IMR-90 (cell line): Measurements from ENCODE around the gene LGI4. TPM values are rescaled to one million over a fixed set of nuclear protein-coding genes. Genes with fewer than 3 reads are reported as not detected.
"Not testable (repeated sequence)": the region's sequence is repeated elsewhere in the genome, so short reads cannot be mapped to it uniquely, and the experiment has no call there.

Experiments used
- ATAC-seq: fragments of 200-7000 bp; cut with Tn5 transposase; 2 replicates; pipeline ENCODE4 v1.9.1; 2020; ENCODE audit warnings: low read depth, mild to moderate bottlenecking, moderate library complexity
- BruUV-seq: library from RNA; stranded (reverse); fragments of 400-500 nt; replicated peaks from 2 replicates; lab custom pipeline; 2021; lab: Mats Ljungman, UMichigan
- CTCF ChIA-PET: fragments of 300-600 bp; formaldehyde crosslinking; extraction: SDS; loops from one replicate; lab custom pipeline; 2021; ENCODE audit warnings: antibody characterized with exemption; lab: Yijun Ruan, JAX
- POLR2A ChIA-PET: fragments of 300-600 bp; sonication (Branson Sonifier 250); formaldehyde crosslinking; loops from one replicate; lab custom pipeline; 2022; ENCODE audit warnings: antibody characterized with exemption; ENCODE audit not compliant: unreplicated experiment; lab: Charles Lee
- DNase-seq: peaks from one replicate; pipeline ENCODE4 v3.0.0; 2013
- H2AFZ ChIP-seq: replicated peaks from 2 replicates; pipeline ENCODE3; 2013; ENCODE audit warnings: low read length, mild to moderate bottlenecking; ENCODE audit not compliant: poor library complexity
- H2AK5ac ChIP-seq: 2 replicates; pipeline ENCODE4 v1.6.1; 2013; ENCODE audit warnings: low read depth, low read length, inconsistent platforms
- H2AK9ac ChIP-seq: replicated peaks from 2 replicates; pipeline ENCODE3; 2013; ENCODE audit warnings: mild to moderate bottlenecking, low read depth, low read length, moderate library complexity; ENCODE audit not compliant: poor library complexity
- H2BK120ac ChIP-seq: 2 replicates; pipeline ENCODE4 v1.6.1; 2013; ENCODE audit warnings: low read depth, low read length, inconsistent platforms
- H2BK15ac ChIP-seq: 3 replicates; pipeline ENCODE4 v1.6.1; 2013; ENCODE audit warnings: low read depth, low read length, inconsistent platforms
- H2BK20ac ChIP-seq: 2 replicates; pipeline ENCODE4 v1.6.1; 2013; ENCODE audit warnings: low read depth, mild to moderate bottlenecking, inconsistent platforms, low read length, moderate library complexity
- H2BK5ac ChIP-seq: 2 replicates; pipeline ENCODE4 v1.6.1; 2013; ENCODE audit warnings: mild to moderate bottlenecking, low read depth, low read length, inconsistent platforms; ENCODE audit not compliant: poor library complexity, severe bottlenecking
- H3K14ac ChIP-seq: replicated peaks from 2 replicates; pipeline ENCODE4 v1.6.1; 2013; ENCODE audit warnings: low read depth, low read length, inconsistent platforms
- H3K18ac ChIP-seq: 2 replicates; pipeline ENCODE4 v1.6.1; 2013; ENCODE audit warnings: low read depth, low read length, control low read depth
- H3K23ac ChIP-seq: 2 replicates; pipeline ENCODE4 v1.6.1; 2013; ENCODE audit warnings: low read depth, low read length, inconsistent platforms
- H3K27ac ChIP-seq: 2 replicates; pipeline ENCODE4 v1.5.1; 2013; ENCODE audit warnings: mild to moderate bottlenecking, control low read depth, low read length; ENCODE audit not compliant: insufficient read depth
- H3K27me3 ChIP-seq: 2 replicates; pipeline ENCODE4 v1.6.1; 2013; ENCODE audit warnings: low read length; ENCODE audit not compliant: control insufficient read depth, insufficient read depth
- H3K36me3 ChIP-seq: 2 replicates; pipeline ENCODE4 v1.6.1; 2013; ENCODE audit warnings: low read length, mixed read lengths; ENCODE audit not compliant: control insufficient read depth, insufficient read depth
- H3K4ac ChIP-seq: 2 replicates; pipeline ENCODE4 v1.6.1; 2013; ENCODE audit warnings: low read depth, low read length, inconsistent platforms
- H3K4me1 ChIP-seq: 2 replicates; pipeline ENCODE4 v1.6.1; 2013; ENCODE audit warnings: low read length, mixed read lengths; ENCODE audit not compliant: control insufficient read depth, insufficient read depth
- H3K4me2 ChIP-seq: 2 replicates; pipeline ENCODE4 v1.6.1; 2013; ENCODE audit warnings: low read depth, mild to moderate bottlenecking, control low read depth, low read length, moderate library complexity
- H3K4me3 ChIP-seq: 2 replicates; pipeline ENCODE4 v1.5.1; 2013; ENCODE audit warnings: low read depth, mild to moderate bottlenecking, control low read depth, low read length, moderate library complexity; ENCODE audit not compliant: insufficient read depth
- H3K56ac ChIP-seq: 2 replicates; pipeline ENCODE4 v1.6.1; 2013; ENCODE audit warnings: low read length, inconsistent platforms; ENCODE audit not compliant: insufficient read depth; ENCODE audit errors: extremely low read depth
- H3K79me1 ChIP-seq, 2 experiments: 2 replicates each; pipeline ENCODE4 v1.6.1; 2013; ENCODE audit warnings: low read length in 2 of 2, inconsistent platforms in 1 of 2, low read depth in 1 of 2
- H3K9ac ChIP-seq: 2 replicates; pipeline ENCODE4 v1.6.1; 2013; ENCODE audit warnings: low read depth, low read length, control low read depth
- H3K9me1 ChIP-seq: 2 replicates; pipeline ENCODE4 v1.6.1; 2013; ENCODE audit warnings: low read length, inconsistent platforms; ENCODE audit not compliant: insufficient read depth
- H3K9me3 ChIP-seq: 2 replicates; pipeline ENCODE4 v1.6.1; 2013; ENCODE audit warnings: low read length; ENCODE audit not compliant: control insufficient read depth, insufficient read depth
- H4K20me1 ChIP-seq: 2 replicates; pipeline ENCODE4 v1.6.1; 2013; ENCODE audit warnings: low read length, inconsistent platforms; ENCODE audit not compliant: insufficient read depth
- H4K5ac ChIP-seq: 2 replicates; pipeline ENCODE4 v1.6.1; 2013; ENCODE audit warnings: mild to moderate bottlenecking, low read depth, low read length, control low read depth
- H4K8ac ChIP-seq, 2 experiments: 2 replicates each; pipeline ENCODE4 v1.6.1; 2013; ENCODE audit warnings: low read depth in 2 of 2, low read length in 2 of 2, control low read depth in 1 of 2, inconsistent platforms in 1 of 2
- H4K91ac ChIP-seq: 2 replicates; pipeline ENCODE4 v1.6.1; 2013; ENCODE audit warnings: low read depth, low read length, inconsistent platforms; ENCODE audit not compliant: insufficient read depth
- WGBS, 2 experiments: methylation state at CpG; one replicate each; pipeline versions ENCODE4 v1.1.5 to v1.1.7; 2013; ENCODE audit warnings: missing lambda C conversion rate in 2 of 2; ENCODE audit not compliant: insufficient read length in 1 of 2; ENCODE audit errors: extremely low coverage in 2 of 2; 5-methylcytosine and 5-hydroxymethylcytosine counted together
- dilution Hi-C: fragments of 300-500 bp; cut with HindIII; formaldehyde crosslinking; loops from one replicate; pipeline ENCODE4 v1.14.3; 2018; ENCODE audit warnings: low sequenced_read_pairs; ENCODE audit not compliant: unreplicated experiment
- in situ Hi-C: fragments of 300-500 bp; cut with MboI; formaldehyde crosslinking; loops from 3 replicates; pipeline ENCODE4 v1.14.3; 2019; ENCODE audit warnings: low sequenced_read_pairs, inconsistent platforms, mixed read lengths
- intact Hi-C: fragments of 100-400 bp; cut with micrococcal nuclease; formaldehyde crosslinking; loops from 2 replicates; pipeline ENCODE4 v1.10.0; 2022
- polyA plus RNA-seq, 3 experiments: library from polyadenylated mRNA; depleted of rRNA; stranded (reverse); fragments of >200 nt; gene quantifications; 2 replicates each; pipeline ENCODE4 v1.2.3, GENCODE V29; 2012; ENCODE audit warnings: low replicate concordance in 1 of 3
- total RNA-seq: library from RNA; depleted of rRNA; stranded (reverse); fragments of >200 nt; gene quantifications from 2 replicates; pipeline ENCODE4 v1.2.3, GENCODE V29; 2012

LGI4 gene
- total and polyA plus RNA-seq, 2 of the 4 experiments (the other 2 are of a cell fraction) = 0.10 TPM; not detected in 1

DNA sequence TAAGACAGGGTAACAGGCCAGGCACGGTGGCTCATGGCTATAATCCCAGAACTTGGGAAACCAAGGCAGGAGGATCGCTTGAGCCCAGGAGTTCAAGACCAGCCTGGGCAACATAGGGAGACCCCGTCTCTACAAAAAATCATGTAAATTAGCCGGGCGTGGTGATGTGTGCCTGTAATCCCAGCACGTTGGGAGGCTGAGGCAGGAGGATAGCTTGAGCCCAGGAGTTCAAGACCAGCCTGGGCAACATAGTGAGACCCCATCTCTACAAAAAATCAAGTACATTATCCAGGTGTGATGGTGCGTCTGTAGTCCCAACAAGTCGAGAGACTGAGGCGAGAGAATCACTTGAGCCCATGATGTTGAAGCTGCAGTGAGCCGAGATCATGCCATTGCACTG is 31.2 kb downstream of the LGI4 start:
- intact Hi-C loops, H3K36me3 ChIP-seq, POLR2A ChIA-PET, H3K14ac ChIP-seq, H2AFZ ChIP-seq, H4K91ac ChIP-seq, H2AK9ac ChIP-seq, H2BK5ac ChIP-seq, dilution Hi-C loops, in situ Hi-C loops, DNase-seq, BruUV-seq, CTCF ChIA-PET, H3K27ac ChIP-seq, H4K20me1 ChIP-seq, H2BK15ac ChIP-seq, H3K4me1 ChIP-seq, H3K9ac ChIP-seq, H2AK5ac ChIP-seq, H2BK20ac ChIP-seq, H4K5ac ChIP-seq, H3K79me1 ChIP-seq, H3K9me1 ChIP-seq, H3K4me2 ChIP-seq, H2BK120ac ChIP-seq, H3K23ac ChIP-seq, H3K4me3 ChIP-seq, H4K8ac ChIP-seq, H3K56ac ChIP-seq, H3K27me3 ChIP-seq, ATAC-seq, H3K9me3 ChIP-seq, H3K18ac ChIP-seq, H3K4ac ChIP-seq: not testable (repeated sequence)
- 70% methylated on average over 2 of the region's 10 CpGs; no CpG with 5 or more reads in 1 of the 2 experiments for WGBS, 2 experiments

DNA sequence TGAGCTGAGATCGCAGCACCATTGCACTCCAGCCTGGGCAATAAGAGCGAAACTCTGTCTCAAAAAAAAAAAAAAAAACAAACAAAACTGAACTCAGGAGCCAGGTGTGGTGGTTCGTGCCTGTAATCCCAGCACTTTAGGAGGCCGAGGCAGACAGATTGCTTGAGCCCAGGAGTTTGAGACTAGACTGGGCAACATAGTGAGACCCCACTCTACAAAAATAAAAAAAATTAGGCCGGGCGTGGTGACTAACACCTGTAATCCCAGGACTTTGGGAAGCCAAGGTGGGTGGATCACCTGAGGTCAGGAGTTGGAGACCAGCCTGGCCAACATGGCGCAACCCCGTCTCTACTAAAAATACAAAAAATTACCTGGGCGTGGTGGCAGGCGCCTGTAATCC is 32.9 kb downstream of the LGI4 start:
- H2AK5ac ChIP-seq, H4K20me1 ChIP-seq, H2BK5ac ChIP-seq, H3K14ac ChIP-seq, H3K23ac ChIP-seq, H3K18ac ChIP-seq, H3K4me2 ChIP-seq, H2BK15ac ChIP-seq, H2BK120ac ChIP-seq, H3K27ac ChIP-seq, H3K4ac ChIP-seq, H2BK20ac ChIP-seq, H3K56ac ChIP-seq, H4K8ac ChIP-seq, H2AFZ ChIP-seq, H2AK9ac ChIP-seq, ATAC-seq, H3K36me3 ChIP-seq, H3K4me1 ChIP-seq, H3K4me3 ChIP-seq, DNase-seq, H4K5ac ChIP-seq, H3K27me3 ChIP-seq, dilution Hi-C loops, H3K9ac ChIP-seq, in situ Hi-C loops, H3K9me1 ChIP-seq, POLR2A ChIA-PET, intact Hi-C loops, BruUV-seq, H3K9me3 ChIP-seq, H4K91ac ChIP-seq, CTCF ChIA-PET, H3K79me1 ChIP-seq: not testable (repeated sequence)
- no CpG with 5 or more reads among the region's 10 CpGs for WGBS, 2 experiments
